LNCAP (cell line): ENCODE measurements around the gene NUCB2.

Experiments used
- TF ChIP-seq, protein P1 (sequence below): fragments of 450-650 bp; IDR thresholded peaks from 2 replicates; pipeline ENCODE4 v1.5.1; 2017; ENCODE audit warnings: mild to moderate bottlenecking

Gene NUCB2

DNA sequence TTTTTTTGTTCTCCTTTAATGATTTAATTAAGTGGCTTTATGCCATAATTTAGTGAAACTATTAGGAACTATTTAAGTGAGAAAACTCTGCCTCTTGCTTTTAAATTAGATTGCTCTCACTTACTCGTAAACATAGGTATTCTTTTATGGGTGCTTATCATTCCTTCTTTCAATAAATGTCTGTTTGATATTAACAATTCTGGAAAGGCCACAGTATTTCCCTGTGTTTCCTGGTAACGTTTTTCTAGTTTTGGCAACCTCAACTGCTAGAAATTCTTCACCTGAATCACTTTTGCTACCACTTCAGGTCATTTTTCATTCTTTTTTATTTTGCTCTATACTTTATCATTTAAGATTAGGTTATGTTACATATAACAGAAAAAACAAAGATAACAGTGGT lies 55.1 kb downstream of the NUCB2 start:
- TF ChIP-seq, protein P1, sequence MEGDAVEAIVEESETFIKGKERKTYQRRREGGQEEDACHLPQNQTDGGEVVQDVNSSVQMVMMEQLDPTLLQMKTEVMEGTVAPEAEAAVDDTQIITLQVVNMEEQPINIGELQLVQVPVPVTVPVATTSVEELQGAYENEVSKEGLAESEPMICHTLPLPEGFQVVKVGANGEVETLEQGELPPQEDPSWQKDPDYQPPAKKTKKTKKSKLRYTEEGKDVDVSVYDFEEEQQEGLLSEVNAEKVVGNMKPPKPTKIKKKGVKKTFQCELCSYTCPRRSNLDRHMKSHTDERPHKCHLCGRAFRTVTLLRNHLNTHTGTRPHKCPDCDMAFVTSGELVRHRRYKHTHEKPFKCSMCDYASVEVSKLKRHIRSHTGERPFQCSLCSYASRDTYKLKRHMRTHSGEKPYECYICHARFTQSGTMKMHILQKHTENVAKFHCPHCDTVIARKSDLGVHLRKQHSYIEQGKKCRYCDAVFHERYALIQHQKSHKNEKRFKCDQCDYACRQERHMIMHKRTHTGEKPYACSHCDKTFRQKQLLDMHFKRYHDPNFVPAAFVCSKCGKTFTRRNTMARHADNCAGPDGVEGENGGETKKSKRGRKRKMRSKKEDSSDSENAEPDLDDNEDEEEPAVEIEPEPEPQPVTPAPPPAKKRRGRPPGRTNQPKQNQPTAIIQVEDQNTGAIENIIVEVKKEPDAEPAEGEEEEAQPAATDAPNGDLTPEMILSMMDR = no peak

DNA sequence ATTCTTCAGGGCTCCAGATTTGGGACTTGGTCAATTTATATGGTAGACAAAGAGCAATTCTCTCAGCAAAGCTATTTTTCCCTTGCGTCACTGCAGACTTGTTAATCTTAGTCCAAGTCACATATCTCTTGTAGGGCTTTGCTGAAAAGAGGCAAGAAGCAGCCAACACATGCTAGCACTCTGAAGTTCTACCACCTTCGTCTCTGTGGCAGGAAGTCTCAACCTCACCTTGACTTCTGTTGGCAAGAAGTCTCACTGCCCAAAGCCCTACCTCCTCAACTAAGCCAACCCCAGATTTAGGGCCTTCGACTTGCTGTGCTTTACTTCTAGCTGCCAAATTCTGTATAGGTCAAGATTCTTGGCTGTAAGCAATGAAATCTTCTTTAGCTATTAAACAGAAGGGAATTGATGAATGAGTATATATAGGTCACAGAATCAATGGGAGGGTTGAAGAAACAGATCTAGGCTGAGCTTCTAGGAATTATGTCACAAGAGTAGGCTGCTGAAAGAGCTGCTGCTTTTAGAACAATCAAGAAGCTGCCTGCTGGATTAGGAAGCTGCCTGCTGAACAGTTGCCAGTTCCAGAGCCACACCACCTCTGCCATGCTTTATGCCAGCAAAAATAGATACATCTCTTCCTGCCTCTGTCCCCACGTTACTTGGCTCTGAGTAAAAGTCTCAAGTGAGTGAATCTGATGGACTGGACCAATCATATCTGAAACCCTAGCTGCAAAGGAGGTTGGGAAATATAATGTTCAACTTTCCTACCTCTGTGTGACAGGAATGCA lies 57.5 kb downstream of the NUCB2 start:
- TF ChIP-seq, protein P1 = no peak

DNA sequence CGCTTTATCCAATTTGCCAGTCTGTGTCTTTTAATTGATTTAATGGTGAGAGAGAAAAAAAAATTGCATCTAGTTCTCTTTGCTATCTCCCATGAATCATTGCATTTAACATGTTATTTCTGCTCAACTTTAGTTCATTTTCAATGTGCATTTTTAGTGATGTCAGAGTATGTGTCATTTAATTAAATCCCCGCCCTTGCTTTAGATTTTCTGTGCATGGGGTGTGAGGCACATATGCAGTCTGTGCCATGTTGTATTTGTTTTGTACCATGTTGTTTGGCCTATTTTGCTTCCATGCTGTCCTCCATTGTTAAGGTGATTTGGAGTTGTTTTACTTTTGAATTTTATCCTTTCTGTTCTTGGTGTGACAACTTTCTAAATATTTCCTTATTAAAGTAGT lies 66.7 kb downstream of the NUCB2 start:
- TF ChIP-seq, protein P1 = no peak

DNA sequence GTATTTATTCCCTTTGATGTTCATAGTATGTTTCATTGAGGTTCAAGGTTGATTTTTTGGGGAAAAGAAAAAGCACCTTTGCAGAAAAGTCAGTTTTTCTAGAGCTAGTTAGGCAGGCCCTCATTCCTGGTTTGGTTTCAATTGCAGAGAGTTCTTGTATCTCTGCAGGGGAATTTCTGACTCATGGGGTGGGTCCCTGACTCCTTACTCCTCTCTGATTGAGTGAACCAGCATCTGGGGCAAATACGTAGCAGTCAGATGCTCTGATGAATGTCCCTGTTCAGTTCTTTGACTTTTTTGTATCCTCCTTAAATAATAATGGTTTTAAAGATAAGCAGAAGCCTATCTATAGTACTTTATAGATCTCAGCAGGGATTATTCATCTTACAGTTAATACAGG lies 67.4 kb downstream of the NUCB2 start:
- TF ChIP-seq, protein P1 = no peak

DNA sequence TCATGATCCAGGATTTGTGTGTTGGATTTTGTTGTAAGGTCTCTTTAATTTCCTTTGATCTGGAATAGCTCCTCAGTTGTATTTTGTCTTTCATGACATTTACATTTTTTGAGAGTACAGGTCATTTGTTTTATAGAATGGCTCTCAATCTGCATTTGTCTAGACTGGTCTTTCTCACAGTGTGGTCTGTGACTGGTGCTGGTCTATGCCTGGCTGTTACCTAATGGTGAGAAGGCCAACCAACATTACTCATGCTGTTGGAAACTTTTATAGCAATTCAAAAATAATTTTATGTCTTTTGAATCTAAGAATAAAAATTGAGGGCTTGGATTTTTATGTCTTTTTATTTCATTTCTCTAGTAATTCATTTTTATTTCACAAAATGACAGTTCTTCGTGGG lies 71.1 kb downstream of the NUCB2 start:
- TF ChIP-seq, protein P1 = no peak

DNA sequence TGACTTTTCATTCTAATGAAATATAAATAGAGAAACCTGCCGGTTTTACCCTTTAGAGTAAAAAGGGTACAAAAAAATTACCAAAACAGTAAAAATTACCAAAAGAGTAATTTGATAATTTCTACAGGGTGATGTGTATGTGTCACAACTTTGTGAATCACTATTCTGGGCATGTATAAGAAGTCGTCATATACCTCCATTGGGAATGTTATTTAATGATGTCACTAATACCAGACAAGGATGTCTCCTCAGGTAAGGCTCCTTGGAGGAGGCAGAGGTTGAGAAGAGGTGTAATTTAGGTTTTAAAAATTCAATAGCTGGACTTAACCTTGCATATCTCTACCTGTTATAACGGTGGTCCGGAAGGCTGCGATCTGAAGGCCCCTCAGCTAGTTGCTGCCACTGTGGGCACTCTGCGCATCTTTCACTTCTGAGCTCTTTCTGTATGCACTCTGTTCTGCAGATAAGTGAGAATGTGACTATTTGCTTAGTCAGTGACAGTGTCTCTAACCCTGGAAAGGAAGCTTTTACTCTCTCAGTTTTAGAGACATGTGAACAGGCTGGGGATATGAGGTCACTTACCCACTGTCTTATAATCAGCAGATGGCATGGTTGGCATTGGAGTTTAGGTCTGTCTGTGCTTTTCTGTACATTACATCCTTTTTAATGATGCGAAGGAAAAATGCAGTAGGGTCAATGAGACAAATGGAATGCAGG lies 74.1 kb downstream of the NUCB2 start:
- TF ChIP-seq, protein P1 = no peak

DNA sequence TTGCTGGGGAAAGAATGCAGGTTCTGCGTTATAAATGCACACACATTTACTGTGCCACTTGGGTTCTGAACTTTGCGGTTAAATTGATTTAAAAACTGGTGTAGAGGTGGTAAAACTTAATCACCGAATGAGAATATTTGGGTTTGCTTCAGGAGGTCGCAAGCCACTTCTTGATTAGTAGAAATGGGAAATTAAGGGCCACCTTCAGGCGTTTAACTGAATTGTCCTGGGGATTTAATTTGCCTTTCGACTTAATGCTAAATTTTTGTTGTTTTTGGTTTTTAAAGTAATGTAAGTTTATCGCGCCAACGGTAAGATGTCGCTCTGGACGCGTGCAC lies 74.6 kb downstream of the NUCB2 start:
- TF ChIP-seq, protein P1 = no peak
